Measurements from ENCODE around the gene C1QA.

DNA sequence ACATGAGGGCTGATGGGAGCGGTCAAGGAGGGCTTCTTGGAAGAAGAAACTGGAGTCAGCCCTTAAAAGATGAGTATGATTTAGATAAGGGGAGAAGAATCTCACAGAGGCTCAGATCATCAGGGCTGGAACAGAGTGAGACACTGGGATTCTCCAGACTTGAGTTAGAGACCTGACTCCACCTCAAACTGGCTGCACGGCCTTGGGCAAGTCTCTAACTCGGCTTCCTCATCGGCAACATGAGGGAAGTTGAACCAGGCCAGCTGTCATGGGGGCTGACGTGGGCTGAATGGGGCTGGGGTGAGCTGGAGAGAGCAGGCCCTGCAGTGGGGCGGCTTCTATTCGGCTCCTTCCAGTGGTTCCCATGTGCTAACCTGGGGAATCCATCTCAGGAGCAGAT lies 9.5 kb downstream of the C1QA start:
- TF ChIP-seq EP300 (IDR thresholded peaks at IDR 0.05), result no peak
- no peak for TF ChIP-seq POLR2A (IDR thresholded peaks at IDR 0.05)
- no peak for TF ChIP-seq POLR2AphosphoS5 (IDR thresholded peaks at IDR 0.05)
- TF ChIP-seq, protein P1, sequence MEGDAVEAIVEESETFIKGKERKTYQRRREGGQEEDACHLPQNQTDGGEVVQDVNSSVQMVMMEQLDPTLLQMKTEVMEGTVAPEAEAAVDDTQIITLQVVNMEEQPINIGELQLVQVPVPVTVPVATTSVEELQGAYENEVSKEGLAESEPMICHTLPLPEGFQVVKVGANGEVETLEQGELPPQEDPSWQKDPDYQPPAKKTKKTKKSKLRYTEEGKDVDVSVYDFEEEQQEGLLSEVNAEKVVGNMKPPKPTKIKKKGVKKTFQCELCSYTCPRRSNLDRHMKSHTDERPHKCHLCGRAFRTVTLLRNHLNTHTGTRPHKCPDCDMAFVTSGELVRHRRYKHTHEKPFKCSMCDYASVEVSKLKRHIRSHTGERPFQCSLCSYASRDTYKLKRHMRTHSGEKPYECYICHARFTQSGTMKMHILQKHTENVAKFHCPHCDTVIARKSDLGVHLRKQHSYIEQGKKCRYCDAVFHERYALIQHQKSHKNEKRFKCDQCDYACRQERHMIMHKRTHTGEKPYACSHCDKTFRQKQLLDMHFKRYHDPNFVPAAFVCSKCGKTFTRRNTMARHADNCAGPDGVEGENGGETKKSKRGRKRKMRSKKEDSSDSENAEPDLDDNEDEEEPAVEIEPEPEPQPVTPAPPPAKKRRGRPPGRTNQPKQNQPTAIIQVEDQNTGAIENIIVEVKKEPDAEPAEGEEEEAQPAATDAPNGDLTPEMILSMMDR (IDR thresholded peaks at IDR 0.05), result no peak
